Ovary (tissue), 3 donors: Measurements from ENCODE around the gene TMEM202.

Experiments
- EP300 ChIP-seq: sonication (generic); formaldehyde crosslinking; IDR thresholded peaks from one replicate; pipeline ENCODE4 v1.6.1; 2017; ENCODE audit warnings: antibody characterized with exemption
- POLR2A ChIP-seq: fragments of 450-650 bp; IDR thresholded peaks from one replicate; pipeline ENCODE4 v1.6.1; 2017; ENCODE audit warnings: antibody characterized with exemption, mild to moderate bottlenecking, moderate library complexity
- TF ChIP-seq, protein P1 (sequence below), 3 donors: fragments of 450-650 bp in 2 of 3; fragments of 200-600 bp in 1 of 3; IDR thresholded peaks; one replicate each; pipeline versions ENCODE4 v1.5.1 to v1.8.0; 2016 to 2022; ENCODE audit warnings: antibody characterized with exemption in 3 of 3, mild to moderate bottlenecking in 1 of 3
- donor health status: DM: no; HTN: no; CAD: no.

GRCh38 chr15:72411111-72411510 lies 13.0 kb downstream of the TMEM202 start:
- TF ChIP-seq POLR2A, result no peak
- TF ChIP-seq, protein P1, sequence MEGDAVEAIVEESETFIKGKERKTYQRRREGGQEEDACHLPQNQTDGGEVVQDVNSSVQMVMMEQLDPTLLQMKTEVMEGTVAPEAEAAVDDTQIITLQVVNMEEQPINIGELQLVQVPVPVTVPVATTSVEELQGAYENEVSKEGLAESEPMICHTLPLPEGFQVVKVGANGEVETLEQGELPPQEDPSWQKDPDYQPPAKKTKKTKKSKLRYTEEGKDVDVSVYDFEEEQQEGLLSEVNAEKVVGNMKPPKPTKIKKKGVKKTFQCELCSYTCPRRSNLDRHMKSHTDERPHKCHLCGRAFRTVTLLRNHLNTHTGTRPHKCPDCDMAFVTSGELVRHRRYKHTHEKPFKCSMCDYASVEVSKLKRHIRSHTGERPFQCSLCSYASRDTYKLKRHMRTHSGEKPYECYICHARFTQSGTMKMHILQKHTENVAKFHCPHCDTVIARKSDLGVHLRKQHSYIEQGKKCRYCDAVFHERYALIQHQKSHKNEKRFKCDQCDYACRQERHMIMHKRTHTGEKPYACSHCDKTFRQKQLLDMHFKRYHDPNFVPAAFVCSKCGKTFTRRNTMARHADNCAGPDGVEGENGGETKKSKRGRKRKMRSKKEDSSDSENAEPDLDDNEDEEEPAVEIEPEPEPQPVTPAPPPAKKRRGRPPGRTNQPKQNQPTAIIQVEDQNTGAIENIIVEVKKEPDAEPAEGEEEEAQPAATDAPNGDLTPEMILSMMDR (IDR thresholded peaks at IDR 0.05), result no peak
- TF ChIP-seq EP300, result no peak
